ENCODE measurements around the gene CYB5R4.
A peak's percentile ranks its signal among the peaks of the same experiment; 100 is the strongest.
"Not testable (repeated sequence)": the region's sequence is repeated elsewhere in the genome, so short reads cannot be mapped to it uniquely, and the experiment has no call there.

The CYB5R4 gene

DNA sequence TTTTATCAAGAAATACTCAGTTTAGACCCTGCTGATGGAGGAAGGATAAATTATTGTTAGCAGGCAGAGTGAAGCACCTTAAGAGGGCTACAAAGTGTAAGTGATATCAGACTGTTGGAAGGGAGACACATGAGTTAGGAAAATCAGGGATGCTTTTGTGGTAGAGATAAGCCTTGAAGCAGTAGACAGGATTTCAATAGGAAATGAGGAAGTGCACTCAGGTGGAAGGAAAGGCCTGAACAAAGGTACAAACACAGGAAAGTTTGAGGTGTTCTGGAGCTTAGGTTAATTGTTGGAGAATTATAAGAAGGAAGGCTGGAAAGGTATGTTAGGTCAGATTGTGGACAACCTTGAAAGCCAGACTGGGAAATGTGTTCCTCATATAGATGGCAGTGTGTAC lies 7.6 kb downstream of the CYB5R4 start:
- no peak for DNase-seq

DNA sequence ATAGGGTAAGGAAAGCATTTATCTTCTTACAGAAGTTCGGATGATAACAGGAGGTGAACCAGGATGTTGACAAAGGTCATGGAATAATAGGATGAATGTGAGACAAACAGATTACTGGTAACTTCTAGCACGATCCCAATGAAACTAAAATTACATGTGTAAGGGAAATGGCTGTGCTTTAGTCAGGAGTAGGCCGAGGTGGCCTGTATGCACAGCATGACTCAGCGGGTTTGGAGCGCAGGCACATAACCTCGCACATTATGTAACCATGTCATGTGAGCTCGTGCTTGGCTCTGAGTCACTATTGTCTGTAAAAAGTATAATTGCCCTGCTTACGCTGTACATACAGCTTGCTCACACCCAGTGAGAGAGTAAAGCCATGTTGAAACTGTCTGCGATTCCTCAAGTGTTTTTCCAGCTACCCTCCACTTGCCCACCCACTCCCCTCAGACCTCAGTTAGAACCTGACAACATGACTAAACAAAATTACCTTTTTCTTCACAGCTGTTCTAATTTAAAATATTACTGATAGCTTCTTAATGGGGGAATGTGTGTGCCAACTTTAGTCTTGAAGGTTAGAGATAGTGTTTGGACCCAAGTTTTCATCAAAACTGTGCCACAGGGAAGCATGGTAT lies 8.2 kb downstream of the CYB5R4 start:
- DNase-seq = peak; percentile 8

DNA sequence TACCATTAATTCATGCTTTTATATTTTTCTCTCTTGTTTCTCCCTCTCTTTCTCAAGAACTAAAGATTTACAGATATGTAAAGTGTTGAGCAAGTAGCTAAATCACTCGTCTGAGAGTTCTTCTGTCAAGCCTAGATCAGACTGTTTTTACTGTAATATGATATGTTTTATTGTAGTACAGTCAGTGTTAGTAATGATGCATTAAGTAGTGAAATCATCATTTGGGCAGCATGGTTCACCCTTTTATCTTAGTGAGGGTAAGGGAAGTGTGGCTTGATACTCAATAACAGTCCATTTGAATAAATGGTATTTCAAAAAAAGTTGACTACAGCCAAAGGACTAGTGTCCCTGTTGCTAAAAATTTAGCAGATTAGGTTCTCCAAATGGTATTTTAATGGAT lies 9.2 kb downstream of the CYB5R4 start:
- DNase-seq = no peak

DNA sequence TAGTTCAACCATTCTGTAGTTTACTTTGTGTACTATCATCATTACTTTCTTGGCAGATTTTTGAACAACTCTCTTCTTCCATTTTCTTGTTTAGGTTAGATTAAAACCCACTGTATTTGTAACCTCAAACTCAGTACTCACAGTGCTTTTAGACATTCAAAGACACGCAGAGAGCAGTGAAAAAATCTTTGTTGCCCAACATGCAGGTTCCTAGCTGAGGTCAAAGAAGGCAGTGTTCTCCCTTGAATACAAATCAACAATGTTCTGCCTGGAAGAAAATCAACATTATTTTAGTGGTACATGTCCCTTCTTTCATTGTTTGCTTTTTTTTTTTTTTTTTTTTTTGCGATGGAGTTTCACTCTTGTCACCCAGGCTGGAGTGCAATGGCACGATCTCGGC lies 11.2 kb downstream of the CYB5R4 start:
- no peak for DNase-seq

DNA sequence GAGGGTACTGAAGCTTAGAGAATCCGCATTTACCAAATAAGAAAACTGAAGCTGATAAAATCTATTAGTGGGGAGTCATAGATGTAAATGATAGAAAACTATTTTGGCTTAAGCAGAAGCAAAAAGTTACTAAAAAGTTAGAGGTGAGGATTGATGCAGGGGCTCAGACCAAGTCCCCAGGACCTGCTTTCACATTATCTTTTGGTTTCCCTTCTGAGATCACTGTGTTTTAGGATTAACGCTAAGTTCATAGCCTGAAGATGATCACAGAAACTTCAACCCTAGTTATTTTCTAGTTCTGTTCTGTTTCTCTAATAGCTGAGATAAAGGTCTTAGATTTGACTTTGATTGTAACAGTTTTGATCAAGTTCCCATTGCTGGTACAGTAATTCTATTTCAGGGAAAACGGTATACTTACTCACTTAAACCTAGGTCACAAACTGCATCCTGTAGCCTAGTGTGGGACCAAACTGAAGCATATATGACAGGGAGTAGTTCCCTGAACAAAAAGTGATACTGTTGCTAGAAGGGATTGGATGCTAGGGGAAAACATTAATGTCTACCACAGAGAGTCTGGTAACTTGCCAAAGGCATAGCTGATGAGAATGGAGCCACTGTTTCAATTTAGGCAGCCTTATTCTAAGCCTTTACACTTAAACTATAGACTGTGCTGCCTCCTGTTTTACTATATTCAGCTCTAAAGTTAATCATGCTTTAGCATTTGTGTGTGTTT lies 13.1 kb downstream of the CYB5R4 start:
- DNase-seq = no peak

DNA sequence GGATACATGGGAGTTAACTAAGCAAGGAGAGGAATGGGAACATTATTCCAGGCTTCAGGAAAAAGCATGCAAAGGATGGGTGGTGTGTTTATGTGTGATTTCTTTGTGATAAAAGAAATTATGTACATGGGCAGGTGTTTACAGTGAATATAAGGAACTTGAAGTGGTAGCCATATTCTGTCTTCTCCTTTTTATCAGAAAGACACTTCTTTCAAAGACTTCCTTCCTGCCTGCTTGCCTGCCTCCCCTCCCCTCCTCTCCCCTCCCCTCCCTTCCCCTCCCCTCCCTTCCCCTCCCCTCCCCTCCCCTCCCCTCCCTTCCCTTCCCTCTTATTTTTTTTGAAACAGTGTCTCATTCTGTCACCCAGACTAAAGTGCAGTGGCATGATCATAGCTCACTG lies 14.4 kb downstream of the CYB5R4 start:
- no peak for DNase-seq

DNA sequence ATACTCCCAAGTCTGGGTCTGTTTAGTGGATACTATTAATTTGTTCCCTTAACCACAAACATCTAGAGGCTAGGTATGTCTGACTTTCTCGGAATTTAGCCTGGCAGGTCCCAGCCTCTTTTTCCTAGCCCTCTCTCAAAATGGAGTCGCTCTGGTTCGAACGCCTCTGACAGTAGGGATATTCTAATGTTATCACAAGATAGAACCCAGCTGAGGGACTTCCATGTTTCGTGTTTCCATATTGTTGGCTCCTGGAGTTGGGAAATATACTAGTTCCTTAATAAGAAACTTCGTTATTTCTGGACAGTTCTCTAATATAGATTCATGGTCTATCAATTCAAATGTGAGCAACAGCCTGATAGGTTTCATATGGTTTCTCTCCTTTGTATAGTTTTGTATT lies 16.4 kb downstream of the CYB5R4 start:
- no peak for DNase-seq

DNA sequence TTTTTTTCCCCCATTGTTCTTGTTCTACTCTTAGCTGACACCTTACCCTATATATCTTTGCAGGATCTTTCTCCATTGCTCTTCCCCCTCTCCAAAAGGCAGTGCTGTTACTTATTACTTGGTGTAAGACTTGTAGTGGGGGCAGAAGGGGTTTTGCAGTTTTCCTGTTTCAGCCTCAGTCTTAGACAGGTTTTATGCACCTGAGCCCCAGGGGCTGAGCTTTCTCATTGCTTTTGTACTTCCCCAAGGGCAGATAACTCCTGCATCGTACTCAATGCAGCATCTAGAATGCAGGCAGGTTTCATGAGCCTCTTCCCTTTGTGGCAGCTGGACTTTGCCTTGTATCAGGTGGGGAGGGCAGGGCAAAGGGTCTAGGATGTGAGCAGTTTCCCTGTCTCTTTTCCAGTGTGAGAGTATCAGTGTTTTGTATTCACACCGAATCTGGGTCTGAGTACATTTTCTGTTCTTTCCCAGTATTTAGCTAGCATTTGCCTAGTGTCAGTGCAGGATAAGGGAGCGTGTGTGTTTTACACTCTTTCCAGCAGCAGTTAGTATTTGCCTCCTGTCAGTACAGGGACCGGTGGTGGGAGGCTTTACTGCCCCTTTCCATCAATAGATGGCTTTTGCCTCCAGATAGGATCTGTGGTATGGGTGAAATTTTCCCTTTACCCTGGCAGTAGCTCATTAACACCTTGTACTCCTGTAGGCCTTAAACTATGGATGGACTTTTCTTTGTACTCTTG lies 19.6 kb downstream of the CYB5R4 start:
- DNase-seq = no peak

DNA sequence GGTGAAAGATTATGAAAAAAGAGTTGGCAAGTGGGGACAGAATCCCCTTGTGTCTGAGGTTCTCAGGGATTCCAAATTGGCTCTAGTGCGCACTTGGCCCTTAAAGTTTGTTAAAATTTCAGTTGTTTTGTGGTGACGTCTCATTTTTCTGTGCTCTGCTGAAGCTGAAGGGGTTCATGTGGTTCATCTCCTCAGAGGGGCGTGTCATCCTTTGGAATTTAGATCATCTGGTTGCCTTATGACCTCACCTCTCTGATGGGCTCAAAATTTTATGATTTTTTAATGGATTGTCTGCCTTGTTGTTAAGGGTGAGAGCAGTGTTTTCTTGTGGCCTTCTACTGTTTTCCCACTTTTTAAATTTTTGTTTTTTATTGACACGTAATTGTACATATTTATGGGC lies 20.3 kb downstream of the CYB5R4 start:
- no peak for DNase-seq

DNA sequence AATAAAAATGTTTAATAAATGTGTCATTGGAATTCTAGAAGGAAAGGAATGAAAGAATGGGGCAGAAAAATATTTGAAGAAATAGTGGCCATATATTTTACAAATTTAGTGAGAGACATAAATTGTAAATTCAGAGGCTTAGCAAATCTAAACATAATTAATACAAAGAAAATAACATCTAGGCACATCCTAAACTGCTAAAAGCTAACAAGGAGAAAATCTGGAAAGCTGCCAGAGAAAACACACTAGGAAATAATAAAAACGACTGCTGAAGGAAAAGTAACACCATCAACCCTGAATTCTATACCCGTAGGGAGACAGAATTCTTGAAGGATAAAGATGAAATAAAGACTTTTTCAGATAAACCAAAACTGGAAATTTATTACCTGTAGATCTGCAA lies 23.8 kb downstream of the CYB5R4 start:
- no peak for DNase-seq

DNA sequence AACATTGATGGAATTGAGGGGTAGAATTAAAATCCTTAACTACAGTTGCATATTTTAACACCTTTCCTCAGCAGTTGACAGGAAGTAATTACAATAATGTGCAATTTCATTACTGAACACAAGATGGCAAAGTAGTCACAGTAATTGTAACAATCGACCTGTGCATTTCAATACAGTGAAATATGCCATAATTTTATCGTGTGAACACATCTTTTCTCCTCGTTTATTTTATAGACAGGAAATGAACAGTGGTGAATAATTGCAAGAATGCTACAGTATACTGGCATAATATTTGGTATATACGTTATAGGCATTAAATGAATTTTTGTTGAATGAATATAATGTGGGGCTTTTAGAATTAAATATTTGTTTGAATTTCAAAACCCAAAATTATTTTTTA lies 25.0 kb downstream of the CYB5R4 start:
- DNase-seq = peak; percentile 56

DNA sequence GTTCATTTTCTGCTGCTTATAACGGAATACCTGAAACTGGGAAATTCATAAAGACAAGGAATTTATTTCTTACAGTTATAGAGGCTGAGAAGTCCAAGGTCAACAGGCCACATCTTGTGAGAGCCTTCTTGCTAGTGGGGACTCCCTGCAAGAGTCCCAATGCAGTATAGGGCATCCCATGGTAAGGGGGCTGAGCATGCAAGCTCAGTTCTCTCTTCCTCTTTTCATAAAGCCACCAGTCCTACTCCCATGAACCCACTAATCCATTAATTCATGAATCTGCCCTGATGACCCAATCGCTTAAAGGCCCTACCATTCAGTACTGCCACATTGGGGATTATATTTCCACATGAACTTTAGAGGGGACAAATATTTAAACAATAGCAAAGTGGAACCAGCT lies 26.5 kb downstream of the CYB5R4 start:
- no peak for DNase-seq

DNA sequence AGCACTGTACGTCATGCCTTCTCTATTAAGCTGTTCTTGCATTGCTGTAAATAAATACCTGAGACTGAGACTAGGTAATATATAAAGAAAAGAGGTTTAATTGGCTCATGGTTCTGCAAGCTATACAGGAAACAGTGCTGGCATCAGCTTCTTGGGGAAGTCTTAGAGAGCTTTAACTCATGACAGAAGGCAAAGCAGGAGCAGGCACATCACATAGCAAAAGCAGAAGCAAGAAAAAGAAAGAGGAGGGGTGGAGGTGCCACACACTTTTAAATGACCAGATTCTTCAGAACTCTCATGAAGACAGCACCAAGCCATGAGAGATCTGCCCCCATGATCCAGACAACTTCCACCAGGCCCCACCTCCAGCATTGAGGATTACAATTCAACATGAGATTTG lies 30.1 kb downstream of the CYB5R4 start:
- DNase-seq = no peak

DNA sequence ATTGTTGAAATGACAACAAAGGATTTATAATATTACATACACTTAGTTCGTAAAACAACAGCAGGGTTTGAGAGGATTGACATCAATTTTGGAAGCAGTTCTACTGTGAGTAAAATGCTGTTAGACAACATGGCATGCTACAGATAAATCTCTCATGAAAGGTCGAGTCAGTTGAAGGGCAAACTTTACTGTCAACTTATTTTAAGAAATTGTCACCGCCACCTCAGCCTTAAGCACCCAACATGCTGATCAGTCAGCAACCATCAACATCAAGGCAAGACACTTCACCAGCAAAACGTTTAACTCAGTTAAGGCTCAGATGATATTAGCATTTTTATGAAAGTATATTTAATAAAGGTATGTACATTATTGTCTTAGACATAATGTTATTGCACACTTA lies 31.0 kb downstream of the CYB5R4 start:
- DNase-seq = no peak

DNA sequence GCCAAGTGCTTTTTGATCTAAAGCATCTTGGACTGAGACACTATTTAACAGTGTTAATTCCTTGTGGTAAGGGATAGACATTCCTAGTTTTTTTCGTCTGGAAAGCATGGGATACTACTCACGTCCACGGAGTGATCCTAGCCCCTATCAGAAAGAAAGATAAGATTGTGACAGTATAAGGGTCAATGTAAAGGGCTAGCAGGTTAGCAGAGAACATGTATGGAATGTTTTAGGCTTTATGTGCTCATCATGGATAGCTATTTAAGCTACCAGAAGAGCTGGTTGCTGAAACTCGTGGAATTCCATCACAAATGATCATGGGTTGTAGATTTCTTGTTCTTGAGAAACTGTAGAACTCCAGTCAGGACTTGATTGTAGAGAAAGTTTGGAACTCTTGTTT lies 32.1 kb downstream of the CYB5R4 start:
- DNase-seq = no peak

DNA sequence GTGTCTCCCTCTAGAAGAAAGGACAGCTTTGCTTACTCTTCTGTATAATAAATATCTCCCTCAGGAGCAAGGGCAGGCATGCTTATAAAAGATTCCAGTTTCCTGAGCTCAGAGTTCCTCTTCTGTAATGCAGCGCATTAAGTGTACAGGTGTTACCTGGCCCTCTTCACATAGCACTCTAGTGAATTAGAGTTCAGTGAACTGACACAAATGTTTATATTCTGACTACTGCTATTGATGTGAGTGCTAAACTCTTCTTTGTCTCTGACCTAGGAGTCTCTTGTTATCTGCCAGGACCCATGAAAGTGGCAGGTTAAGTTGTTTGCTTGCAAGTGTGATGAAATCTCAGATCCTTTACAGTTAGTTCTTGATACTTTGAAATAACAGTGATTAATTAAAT lies 33.5 kb downstream of the CYB5R4 start:
- no peak for DNase-seq

DNA sequence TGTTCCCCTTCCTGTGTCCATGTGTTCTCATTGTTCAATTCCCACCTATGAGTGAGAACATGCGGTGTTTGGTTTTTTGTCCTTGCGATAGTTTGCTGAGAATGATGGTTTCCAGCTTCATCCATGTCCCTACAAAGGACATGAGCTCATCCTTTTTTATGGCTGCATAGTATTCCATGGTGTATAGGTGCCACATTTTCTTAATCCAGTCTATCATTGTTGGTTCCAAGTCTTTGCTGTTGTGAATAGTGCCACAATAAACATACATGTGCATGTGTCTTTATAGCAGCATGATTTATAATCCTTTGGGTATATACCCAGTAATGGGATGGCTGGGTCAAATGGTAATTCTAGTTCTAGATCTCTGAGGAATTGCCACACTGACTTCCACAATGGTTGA lies 37.6 kb downstream of the CYB5R4 start:
- not testable (repeated sequence) for DNase-seq

DNA sequence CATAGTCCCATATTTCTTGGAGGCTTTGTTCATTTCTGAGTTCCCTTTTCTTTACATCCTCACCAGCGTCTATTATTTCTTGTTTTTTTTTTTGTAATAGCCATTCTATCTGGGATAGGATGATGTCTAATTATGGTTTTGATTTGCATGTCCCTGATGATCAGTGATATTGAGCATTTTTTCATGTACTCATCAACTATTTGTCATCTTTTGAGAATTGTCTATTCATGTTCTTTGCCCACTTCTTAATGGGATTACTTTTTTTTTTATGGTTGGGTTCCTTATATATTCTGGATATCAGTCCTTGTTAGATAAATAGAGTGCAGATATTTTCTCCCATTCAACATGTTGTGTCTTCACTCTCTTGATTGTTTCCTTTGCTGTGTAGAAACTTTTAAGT lies 42.1 kb downstream of the CYB5R4 start:
- no peak for DNase-seq

DNA sequence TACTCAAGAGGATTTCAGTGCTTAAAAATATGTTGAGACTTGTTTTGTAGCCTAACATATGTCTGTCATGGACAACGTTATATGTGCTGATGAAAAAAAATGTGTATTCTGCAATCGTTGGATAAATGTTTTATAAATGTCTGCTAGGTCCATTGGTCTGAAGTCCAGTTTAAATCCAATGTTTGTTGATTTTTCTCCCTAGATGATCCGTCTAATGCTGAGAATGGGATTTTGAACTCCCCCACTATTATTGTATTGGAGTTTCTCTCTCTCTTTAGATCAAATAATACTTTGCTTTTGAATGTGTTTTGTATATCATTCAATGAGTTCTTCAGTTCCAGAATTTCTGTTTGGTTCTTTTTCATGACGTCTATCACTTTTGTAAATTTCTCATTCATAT lies 44.9 kb downstream of the CYB5R4 start:
- DNase-seq = no peak

DNA sequence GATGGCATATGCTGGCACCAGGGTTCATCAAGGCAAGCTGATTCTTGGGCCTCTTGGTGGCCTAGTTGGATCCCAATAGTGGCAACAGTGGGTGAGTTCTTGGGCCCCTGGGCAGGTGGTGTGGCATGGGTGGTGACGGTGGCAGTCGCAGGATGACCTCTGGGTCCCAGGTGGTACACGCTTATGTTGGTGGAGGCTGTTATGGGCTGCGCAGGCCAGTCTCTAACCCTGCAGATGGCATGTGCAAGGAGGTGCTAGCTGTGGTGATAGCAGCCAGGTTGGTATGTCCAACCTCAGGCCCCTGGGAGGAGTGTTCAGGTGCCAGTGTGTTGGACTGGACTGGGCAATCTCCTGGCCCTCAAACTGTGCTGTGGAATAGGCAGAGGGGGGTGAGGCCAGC lies 46.2 kb downstream of the CYB5R4 start:
- DNase-seq = no peak

DNA sequence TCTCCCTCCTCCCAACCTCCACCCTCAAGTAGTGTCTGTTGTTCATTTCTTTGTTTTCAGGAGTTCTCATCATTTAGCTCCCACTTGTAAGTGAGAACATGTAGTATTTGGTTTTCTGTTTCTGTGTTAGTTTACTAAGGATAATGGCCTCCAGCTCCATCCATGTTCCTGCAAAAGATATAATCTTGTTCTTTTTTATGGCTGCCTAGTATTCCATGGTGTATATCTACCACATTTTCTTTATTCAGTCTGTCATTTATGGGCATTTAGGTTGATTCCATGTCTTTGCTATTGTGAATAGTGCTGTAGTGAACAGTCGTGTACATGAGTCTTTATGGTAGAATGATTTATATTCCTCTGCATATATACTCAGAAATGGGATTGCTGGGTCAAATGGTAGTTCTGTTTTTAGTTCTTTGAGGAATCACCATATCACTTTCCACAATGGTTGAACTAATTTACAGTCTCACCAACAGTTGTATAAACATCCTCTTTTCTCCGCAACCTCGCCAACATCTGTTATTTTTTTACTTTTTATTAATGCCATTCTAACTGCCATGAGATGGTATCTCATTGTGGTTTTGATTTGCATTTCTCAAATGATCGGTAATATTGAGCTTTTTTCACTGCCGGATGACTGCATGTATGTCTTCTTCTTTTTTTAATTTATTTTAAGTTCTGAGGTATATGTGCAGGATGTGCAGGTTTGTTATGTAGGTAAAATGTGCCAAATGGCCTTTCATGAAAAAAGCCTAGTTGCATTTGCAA lies 48.3 kb downstream of the CYB5R4 start:
- DNase-seq = not testable (repeated sequence)

DNA sequence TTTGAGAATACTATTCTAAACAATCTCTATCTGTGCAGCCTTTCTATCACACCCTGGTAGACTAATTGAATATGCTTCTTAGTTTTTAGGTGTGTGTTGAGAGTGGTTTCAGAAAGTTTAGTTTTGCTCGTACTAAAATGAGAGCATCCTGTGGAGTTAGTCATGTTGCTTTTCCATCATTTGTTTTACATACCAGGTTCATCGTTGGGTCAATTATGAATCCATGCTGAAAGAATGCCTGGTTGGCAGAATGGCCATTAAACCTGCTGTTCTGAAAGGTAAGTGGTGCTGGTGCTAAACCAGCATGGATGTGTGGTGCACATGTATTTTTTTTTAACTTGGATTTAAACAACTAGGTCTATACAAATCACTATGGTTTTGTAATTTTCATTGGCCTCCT lies 49.3 kb downstream of the CYB5R4 start:
- no peak for DNase-seq

DNA sequence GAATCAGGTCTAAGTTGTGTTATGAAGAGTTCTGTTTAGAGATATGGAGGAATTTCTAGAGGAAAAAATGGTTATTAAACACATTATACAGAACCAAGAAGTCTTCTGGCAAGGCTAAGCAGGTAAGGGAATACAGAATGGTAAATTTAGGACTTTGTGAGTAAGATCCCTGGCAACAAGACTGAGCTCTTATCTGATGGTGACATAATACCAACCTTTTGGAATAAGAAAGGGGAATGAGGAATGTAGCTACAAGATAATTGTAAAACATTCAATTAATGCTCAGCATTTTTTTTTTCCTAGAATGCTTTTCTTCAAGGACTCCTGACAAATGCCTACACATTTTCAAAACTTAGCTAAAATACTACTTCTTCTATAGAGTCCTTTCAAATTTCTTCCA lies 51.8 kb downstream of the CYB5R4 start:
- no peak for DNase-seq

DNA sequence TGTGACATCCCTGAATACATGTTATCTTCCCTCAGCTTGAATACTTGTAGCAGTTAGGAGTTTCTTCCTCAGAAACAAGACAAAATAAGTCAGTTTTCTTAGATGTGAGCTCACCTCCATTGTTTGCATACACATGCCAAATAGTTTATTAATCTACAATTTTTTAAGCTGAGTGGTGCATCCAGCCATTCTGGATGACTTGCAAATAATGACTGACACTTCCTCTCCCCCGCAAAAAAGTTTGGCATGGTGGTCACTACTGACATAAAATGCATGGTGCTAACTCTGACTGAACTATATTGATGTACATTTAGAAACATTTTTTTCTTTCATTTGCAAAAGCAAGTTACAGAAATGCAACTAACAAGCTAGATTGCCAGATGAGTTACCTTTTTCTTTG lies 55.5 kb downstream of the CYB5R4 start:
- no peak for DNase-seq
